22Rv1 (cell line): Measurements from ENCODE around the gene MYO1C.

Experiments
- CTCF ChIP-seq: fragments of 450-650 bp; IDR thresholded peaks from 2 replicates; pipeline ENCODE4 v1.5.1; 2017; ENCODE audit warnings: mild to moderate bottlenecking
- ZFX ChIP-seq: fragments of 450-650 bp; IDR thresholded peaks from 2 replicates; pipeline ENCODE4 v1.6.1; 2017; ENCODE audit warnings: antibody characterized with exemption, borderline replicate concordance

- TF ChIP-seq CTCF (no peak), ZFX (no peak)
Measured at GRCh38 chr17:1435326-1435725, 57.2 kb downstream of the MYO1C start.
